CD8-positive, alpha-beta memory T cell (primary cell): ENCODE results near the gene AMMECR1. TPM values are rescaled to one million over a fixed set of nuclear protein-coding genes. Genes with fewer than 3 reads are reported as not detected.
A peak's percentile ranks its signal among the peaks of the same experiment; 100 is the strongest.

Experiments
- CTCF ChIA-PET: fragments of 350-600 bp; sonication (Branson Sonifier 250); formaldehyde crosslinking; loops from one replicate; lab custom pipeline; 2021; ENCODE audit warnings: antibody characterized with exemption; lab: Charles Lee
- POLR2A ChIA-PET: fragments of 350-600 bp; sonication (Branson Sonifier 250); formaldehyde crosslinking; loops from one replicate; lab custom pipeline; 2021; ENCODE audit warnings: antibody characterized with exemption; lab: Charles Lee
- DNase-seq, 5 donors: peaks; one replicate each; pipeline versions ENCODE4 v3.0.0 to v3.0.0-alpha.2; 2020 to 2022; ENCODE audit warnings: mixed read lengths in 1 of 5
- H3K27ac ChIP-seq: one replicate; pipeline ENCODE4 v1.7.0; 2013; ENCODE audit warnings: low read depth, mild to moderate bottlenecking, low read length, moderate library complexity
- H3K27me3 ChIP-seq: 2 replicates; pipeline ENCODE4 v1.7.0; 2013; ENCODE audit warnings: low read length, mild to moderate bottlenecking; ENCODE audit not compliant: insufficient read depth, poor library complexity, severe bottlenecking
- H3K36me3 ChIP-seq: 2 replicates; pipeline ENCODE4 v1.7.0; 2013; ENCODE audit warnings: mild to moderate bottlenecking, low read length, moderate library complexity; ENCODE audit not compliant: insufficient read depth
- H3K4me1 ChIP-seq: 2 replicates; pipeline ENCODE4 v1.7.0; 2013; ENCODE audit warnings: mild to moderate bottlenecking, low read length, moderate library complexity; ENCODE audit not compliant: insufficient read depth
- H3K4me3 ChIP-seq: 2 replicates; pipeline ENCODE4 v1.7.0; 2013; ENCODE audit warnings: mild to moderate bottlenecking, low read length
- H3K9me3 ChIP-seq: 2 replicates; pipeline ENCODE4 v1.7.0; 2013; ENCODE audit warnings: mild to moderate bottlenecking, low read length
- H3K27ac Mint-ChIP-seq, 8 donors: one replicate each; pipeline ENCODE4 v1.8.0; 2020 to 2021; ENCODE audit warnings: mixed read lengths in 8 of 8, mild to moderate bottlenecking in 6 of 8, inconsistent platforms in 3 of 8, moderate library complexity in 3 of 8
- H3K27me3 Mint-ChIP-seq, 2 donors: one replicate each; pipeline ENCODE4 v1.8.0; 2020 to 2021; ENCODE audit warnings: mixed read lengths in 2 of 2, mild to moderate bottlenecking in 1 of 2, moderate library complexity in 1 of 2
- H3K36me3 Mint-ChIP-seq, 3 donors: one replicate each; pipeline ENCODE4 v1.8.0; 2020 to 2021; ENCODE audit warnings: mixed read lengths in 3 of 3, inconsistent platforms in 1 of 3, mild to moderate bottlenecking in 1 of 3
- H3K4me1 Mint-ChIP-seq, 3 donors: one replicate each; pipeline ENCODE4 v1.8.0; 2020 to 2021; ENCODE audit warnings: mixed read lengths in 3 of 3, inconsistent platforms in 1 of 3, mild to moderate bottlenecking in 1 of 3
- H3K4me3 Mint-ChIP-seq, 7 donors: one replicate each; pipeline ENCODE4 v1.8.0; 2020 to 2021; ENCODE audit warnings: mixed read lengths in 7 of 7, mild to moderate bottlenecking in 6 of 7, moderate library complexity in 4 of 7, inconsistent platforms in 2 of 7
- H3K9me3 Mint-ChIP-seq, 5 donors: one replicate each; pipeline ENCODE4 v1.8.0; 2020 to 2022; ENCODE audit warnings: mixed read lengths in 5 of 5, mild to moderate bottlenecking in 3 of 5, moderate library complexity in 2 of 5, inconsistent platforms in 1 of 5
- polyA plus RNA-seq: library from polyadenylated mRNA; unstranded; fragments of 300-500 nt; fragmentation: Illumina TruSeq; gene quantifications from one replicate; pipeline ENCODE4 v1.2.3, GENCODE V29; 2021
- total RNA-seq, 2 experiments: library from RNA; stranded (reverse); gene quantifications; one replicate each; pipeline ENCODE4 v1.2.3, GENCODE V29; 2021

AMMECR1 gene
- total and polyA plus RNA-seq, 3 experiments from 2014 or later: 8.0 to 16.6 (median 16.3) TPM

GRCh38 chrX:110310000-110310790 is 7.7 kb downstream of the AMMECR1 start:
- Histone ChIP-seq H3K4me3 (no peak overlapping the region), H3K9me3 (no peaks in the 10 kb centered on the region), H3K4me1 (peaks cover 21% of the 10 kb centered on the region), H3K27me3 (no peaks in the 10 kb centered on the region), H3K36me3 (no peaks in the 10 kb centered on the region), H3K27ac (no peak overlapping the region)
- H3K9me3 Mint-ChIP-seq: no peaks in the 10 kb centered on the region
- CTCF ChIA-PET: no interaction called here
- H3K4me1 Mint-ChIP-seq: peaks cover 50 to 80% (median 72%) of the 10 kb centered on the region in 3 donors
- no peaks in the 10 kb centered on the region for H3K36me3 Mint-ChIP-seq
- peak overlapping the region in 3 of 7 donors; percentile 5 to 48 (median 38) for H3K4me3 Mint-ChIP-seq
- peak overlapping the region in 4 of 8 donors; percentile 14 to 61 (median 44) for H3K27ac Mint-ChIP-seq
- no peak for DNase-seq
- H3K27me3 Mint-ChIP-seq: peaks cover 0 to 3% of the 10 kb centered on the region in 2 donors
- POLR2A ChIA-PET: no interaction called here

- H3K4me3 Mint-ChIP-seq: peak overlapping the region in 1 of 7 donors; percentile 34
- H3K27ac Mint-ChIP-seq: peak overlapping the region in 1 of 8 donors; percentile 30
- no peaks in the 10 kb centered on the region for H3K36me3 Mint-ChIP-seq
- Histone ChIP-seq H3K36me3 (no peaks in the 10 kb centered on the region), H3K27me3 (no peaks in the 10 kb centered on the region), H3K9me3 (no peaks in the 10 kb centered on the region), H3K4me3 (no peak overlapping the region), H3K4me1 (peaks cover 21% of the 10 kb centered on the region), H3K27ac (no peak overlapping the region)
- H3K9me3 Mint-ChIP-seq: no peaks in the 10 kb centered on the region
- H3K4me1 Mint-ChIP-seq: peaks cover 47 to 75% (median 68%) of the 10 kb centered on the region in 3 donors
- DNase-seq: no peak
- peaks cover 0 to 3% of the 10 kb centered on the region in 2 donors for H3K27me3 Mint-ChIP-seq
- POLR2A ChIA-PET: no interaction called here
- CTCF ChIA-PET: no interaction called here
Measured at GRCh38 chrX:110308220-110308619, 9.7 kb downstream of the AMMECR1 start.

GRCh38 chrX:110304884-110305283 is 13.0 kb downstream of the AMMECR1 start:
- H3K27ac Mint-ChIP-seq: peak overlapping the region in 1 of 8 donors; percentile 18
- POLR2A ChIA-PET: no interaction called here
- no peak overlapping the region for H3K4me3 Mint-ChIP-seq
- H3K27me3 ChIP-seq: no peaks in the 10 kb centered on the region
- no peaks in the 10 kb centered on the region for H3K36me3 ChIP-seq
- DNase-seq: no peak
- H3K4me1 ChIP-seq: peaks cover 1% of the 10 kb centered on the region
- H3K36me3 Mint-ChIP-seq: peaks cover 0 to 9% (median 0%) of the 10 kb centered on the region in 3 donors
- no peaks in the 10 kb centered on the region for H3K9me3 Mint-ChIP-seq
- H3K27me3 Mint-ChIP-seq: peaks cover 0 to 3% of the 10 kb centered on the region in 2 donors
- H3K9me3 ChIP-seq: no peaks in the 10 kb centered on the region
- peaks cover 29 to 70% (median 63%) of the 10 kb centered on the region in 3 donors for H3K4me1 Mint-ChIP-seq
- H3K4me3 ChIP-seq: no peak overlapping the region
- CTCF ChIA-PET: no interaction called here
- H3K27ac ChIP-seq: no peak overlapping the region

- Histone ChIP-seq H3K27ac (no peak overlapping the region), H3K36me3 (no peaks in the 10 kb centered on the region), H3K9me3 (no peaks in the 10 kb centered on the region), H3K4me1 (no peaks in the 10 kb centered on the region), H3K4me3 (no peak overlapping the region), H3K27me3 (no peaks in the 10 kb centered on the region)
- POLR2A ChIA-PET: no interaction called here
- DNase-seq: no peak
- H3K9me3 Mint-ChIP-seq: no peaks in the 10 kb centered on the region
- H3K36me3 Mint-ChIP-seq: peaks cover 0 to 11% (median 0%) of the 10 kb centered on the region in 3 donors
- peaks cover 0 to 3% of the 10 kb centered on the region in 2 donors for H3K27me3 Mint-ChIP-seq
- no peak overlapping the region for H3K27ac Mint-ChIP-seq
- no peak overlapping the region for H3K4me3 Mint-ChIP-seq
- peaks cover 27 to 70% (median 58%) of the 10 kb centered on the region in 3 donors for H3K4me1 Mint-ChIP-seq
- CTCF ChIA-PET: no interaction called here
Measured at GRCh38 chrX:110304371-110304770, 13.5 kb downstream of the AMMECR1 start.

- peak overlapping the region in 1 of 8 donors; percentile 47 for H3K27ac Mint-ChIP-seq
- H3K27me3 Mint-ChIP-seq: no peaks in the 10 kb centered on the region
- no peak overlapping the region for H3K4me3 Mint-ChIP-seq
- DNase-seq: no peak
- Histone ChIP-seq H3K4me3 (no peak overlapping the region), H3K36me3 (no peaks in the 10 kb centered on the region), H3K27me3 (no peaks in the 10 kb centered on the region), H3K4me1 (no peaks in the 10 kb centered on the region), H3K27ac (no peak overlapping the region), H3K9me3 (no peaks in the 10 kb centered on the region)
- H3K36me3 Mint-ChIP-seq: peaks cover 0 to 14% (median 0%) of the 10 kb centered on the region in 3 donors
- CTCF ChIA-PET: no interaction called here
- H3K4me1 Mint-ChIP-seq: peaks cover 19 to 61% (median 46%) of the 10 kb centered on the region in 3 donors
- POLR2A ChIA-PET: no interaction called here
- H3K9me3 Mint-ChIP-seq: no peaks in the 10 kb centered on the region
Measured at GRCh38 chrX:110302975-110303374, 14.9 kb downstream of the AMMECR1 start.

- H3K36me3 ChIP-seq: no peaks in the 10 kb centered on the region
- H3K4me3 Mint-ChIP-seq: no peak overlapping the region
- no peak for DNase-seq
- H3K27me3 Mint-ChIP-seq: no peaks in the 10 kb centered on the region
- H3K27ac Mint-ChIP-seq: peak overlapping the region in 1 of 8 donors; percentile 26
- H3K9me3 ChIP-seq: no peaks in the 10 kb centered on the region
- no peaks in the 10 kb centered on the region for H3K27me3 ChIP-seq
- peaks cover 17 to 57% (median 46%) of the 10 kb centered on the region in 3 donors for H3K4me1 Mint-ChIP-seq
- POLR2A ChIA-PET: no interaction called here
- CTCF ChIA-PET: interaction anchor here (1.5 kb wide), 1 partner anchor 111 kb away, joined by 3 read pairs; no protein-coding TSS in a partner anchor
- no peak overlapping the region for H3K4me3 ChIP-seq
- H3K36me3 Mint-ChIP-seq: peaks cover 0 to 15% (median 0%) of the 10 kb centered on the region in 3 donors
- peaks cover 0 to 10% (median 5%) of the 10 kb centered on the region in 5 donors for H3K9me3 Mint-ChIP-seq
- no peaks in the 10 kb centered on the region for H3K4me1 ChIP-seq
- no peak overlapping the region for H3K27ac ChIP-seq
Measured at GRCh38 chrX:110301194-110301593, 16.7 kb downstream of the AMMECR1 start.

- no peak overlapping the region for H3K27ac Mint-ChIP-seq
- H3K36me3 Mint-ChIP-seq: peaks cover 0 to 5% (median 0%) of the 10 kb centered on the region in 3 donors
- H3K27me3 ChIP-seq: no peaks in the 10 kb centered on the region
- no peak for DNase-seq
- no peaks in the 10 kb centered on the region for H3K4me1 ChIP-seq
- peaks cover 6 to 34% (median 20%) of the 10 kb centered on the region in 3 donors for H3K4me1 Mint-ChIP-seq
- POLR2A ChIA-PET: no interaction called here
- H3K4me3 ChIP-seq: no peak overlapping the region
- no peaks in the 10 kb centered on the region for H3K36me3 ChIP-seq
- H3K4me3 Mint-ChIP-seq: no peak overlapping the region
- H3K9me3 Mint-ChIP-seq: peaks cover 0 to 17% (median 9%) of the 10 kb centered on the region in 5 donors
- no peaks in the 10 kb centered on the region for H3K27me3 Mint-ChIP-seq
- H3K9me3 ChIP-seq: no peaks in the 10 kb centered on the region
- CTCF ChIA-PET: no interaction called here
- H3K27ac ChIP-seq: no peak overlapping the region
Measured at GRCh38 chrX:110294087-110294486, 23.8 kb downstream of the AMMECR1 start.

GRCh38 chrX:110293658-110294057 is 24.2 kb downstream of the AMMECR1 start:
- Histone ChIP-seq H3K4me1 (no peaks in the 10 kb centered on the region), H3K36me3 (no peaks in the 10 kb centered on the region), H3K27ac (no peak overlapping the region), H3K9me3 (no peaks in the 10 kb centered on the region), H3K4me3 (no peak overlapping the region), H3K27me3 (no peaks in the 10 kb centered on the region)
- CTCF ChIA-PET: no interaction called here
- H3K4me3 Mint-ChIP-seq: no peak overlapping the region
- no peak for DNase-seq
- peaks cover 10 to 38% (median 24%) of the 10 kb centered on the region in 3 donors for H3K4me1 Mint-ChIP-seq
- POLR2A ChIA-PET: no interaction called here
- peaks cover 0 to 5% (median 0%) of the 10 kb centered on the region in 3 donors for H3K36me3 Mint-ChIP-seq
- no peaks in the 10 kb centered on the region for H3K27me3 Mint-ChIP-seq
- peaks cover 0 to 17% (median 9%) of the 10 kb centered on the region in 5 donors for H3K9me3 Mint-ChIP-seq
- H3K27ac Mint-ChIP-seq: peak overlapping the region in 1 of 8 donors; percentile 14
